CD4-positive, CD25-positive, alpha-beta regulatory T cell (primary cell): ENCODE data around the gene SLC25A21. TPM values are rescaled to one million over a fixed set of nuclear protein-coding genes. Genes with fewer than 3 reads are reported as not detected.

Experiments
- ATAC-seq, 2 donors: fragments of 150-1000 bp; cut with Tn5 transposase; one replicate each; pipeline ENCODE4 v1.10.0; 2021; ENCODE audit warnings: low read depth in 2 of 2, moderate number of reproducible peaks in 2 of 2, moderate library complexity in 1 of 2
- DNase-seq, 3 donors: peaks; one replicate each; pipeline versions ENCODE4 v3.0.0 to v3.0.0-alpha.2; 2012 to 2022; ENCODE audit warnings: mixed read lengths in 1 of 3
- H3K27ac ChIP-seq: one replicate; pipeline ENCODE4 v1.7.0; 2013; ENCODE audit warnings: mild to moderate bottlenecking, low read length; ENCODE audit not compliant: insufficient read depth, poor library complexity, severe bottlenecking
- H3K27me3 ChIP-seq: one replicate; pipeline ENCODE4 v1.7.0; 2013; ENCODE audit warnings: low read length; ENCODE audit not compliant: control insufficient read depth, insufficient read depth
- H3K36me3 ChIP-seq: one replicate; pipeline ENCODE4 v1.7.0; 2013; ENCODE audit warnings: mild to moderate bottlenecking, low read length, moderate library complexity; ENCODE audit not compliant: control insufficient read depth, insufficient read depth
- H3K4me1 ChIP-seq: 2 replicates; pipeline ENCODE4 v1.7.0; 2013; ENCODE audit warnings: mild to moderate bottlenecking, low read length; ENCODE audit not compliant: insufficient read depth, control insufficient read depth, poor library complexity, severe bottlenecking
- H3K4me3 ChIP-seq: one replicate; pipeline ENCODE4 v1.7.0; 2013; ENCODE audit warnings: low read depth, mild to moderate bottlenecking, low read length, moderate library complexity
- H3K9me3 ChIP-seq, 2 experiments: 1 replicate in 1 of 2; 2 replicates in 1 of 2; pipeline ENCODE4 v1.7.0; 2013; ENCODE audit warnings: low read length in 2 of 2, mild to moderate bottlenecking in 1 of 2, moderate library complexity in 1 of 2; ENCODE audit not compliant: control insufficient read depth in 2 of 2
- H3K27ac Mint-ChIP-seq, 3 donors: one replicate each; pipeline ENCODE4 v1.8.0; 2020 to 2022; ENCODE audit warnings: mild to moderate bottlenecking in 3 of 3, mixed read lengths in 3 of 3, moderate library complexity in 2 of 3
- H3K27me3 Mint-ChIP-seq: one replicate; pipeline ENCODE4 v1.8.0; 2022; ENCODE audit warnings: mild to moderate bottlenecking, mixed read lengths
- H3K36me3 Mint-ChIP-seq: one replicate; pipeline ENCODE4 v1.8.0; 2020; ENCODE audit warnings: mixed read lengths
- H3K4me1 Mint-ChIP-seq, 4 donors: one replicate each; pipeline ENCODE4 v1.8.0; 2020 to 2022; ENCODE audit warnings: mixed read lengths in 4 of 4, mild to moderate bottlenecking in 1 of 4
- H3K4me3 Mint-ChIP-seq, 4 donors: one replicate each; pipeline ENCODE4 v1.8.0; 2020 to 2022; ENCODE audit warnings: mild to moderate bottlenecking in 4 of 4, mixed read lengths in 4 of 4, moderate library complexity in 3 of 4
- H3K9me3 Mint-ChIP-seq, 7 donors: one replicate each; pipeline ENCODE4 v1.8.0; 2020 to 2022; ENCODE audit warnings: mixed read lengths in 7 of 7, mild to moderate bottlenecking in 3 of 7, moderate library complexity in 2 of 7
- polyA plus RNA-seq, 4 donors: library from polyadenylated mRNA; unstranded; fragments of 300-500 nt; fragmentation: Illumina TruSeq; gene quantifications; one replicate each; pipeline ENCODE4 v1.2.3, GENCODE V29; 2021
- total RNA-seq: library from RNA; stranded (reverse); gene quantifications from one replicate; pipeline ENCODE4 v1.2.3, GENCODE V29; 2022

SLC25A21 gene
- total and polyA plus RNA-seq, 5 donors from 2014 or later, result not detected

GRCh38 chr14:37013078-37013477, 159.3 kb downstream of the SLC25A21 start:
- H3K4me1 Mint-ChIP-seq, result no peaks in the 10 kb centered on the region

GRCh38 chr14:36998686-36999085, 173.7 kb downstream of the SLC25A21 start:
- H3K4me3 ChIP-seq, result no peak overlapping the region
- H3K36me3 Mint-ChIP-seq, result no peaks in the 10 kb centered on the region
- no peaks in the 10 kb centered on the region for H3K27me3 Mint-ChIP-seq
- no peak overlapping the region for H3K27ac ChIP-seq
- no peaks in the 10 kb centered on the region for H3K4me1 Mint-ChIP-seq
- no peaks in the 10 kb centered on the region for H3K4me1 ChIP-seq
- H3K9me3 ChIP-seq, result no peaks in the 10 kb centered on the region
- ATAC-seq (no peak), DNase-seq (no peak)
- H3K36me3 ChIP-seq, result no peaks in the 10 kb centered on the region
- peak overlapping the region in 1 of 4 donors; percentile 52 for H3K4me3 Mint-ChIP-seq
- H3K27me3 ChIP-seq, result no peaks in the 10 kb centered on the region
- H3K27ac Mint-ChIP-seq, result no peak overlapping the region
- peaks cover 0 to 13% (median 4%) of the 10 kb centered on the region in 7 donors for H3K9me3 Mint-ChIP-seq

More at GRCh38 chr14:37013078-37013477, 159.3 kb downstream of the SLC25A21 start:
- no peak overlapping the region for H3K4me3 Mint-ChIP-seq
- no peak overlapping the region for H3K27ac ChIP-seq
- no peak overlapping the region for H3K4me3 ChIP-seq
- no peaks in the 10 kb centered on the region for H3K27me3 Mint-ChIP-seq
- H3K4me1 ChIP-seq, result no peaks in the 10 kb centered on the region
- H3K36me3 Mint-ChIP-seq, result no peaks in the 10 kb centered on the region
- no peaks in the 10 kb centered on the region for H3K9me3 ChIP-seq
- no peak overlapping the region for H3K27ac Mint-ChIP-seq
- ATAC-seq (no peak), DNase-seq (no peak)
- H3K9me3 Mint-ChIP-seq, result peaks cover 0 to 6% (median 2%) of the 10 kb centered on the region in 7 donors
- no peaks in the 10 kb centered on the region for H3K27me3 ChIP-seq
- H3K36me3 ChIP-seq, result no peaks in the 10 kb centered on the region

- no peak overlapping the region for H3K27ac Mint-ChIP-seq
- H3K36me3 Mint-ChIP-seq, result no peaks in the 10 kb centered on the region
- Histone ChIP-seq H3K9me3 (no peaks in the 10 kb centered on the region), H3K27ac (no peak overlapping the region), H3K27me3 (no peaks in the 10 kb centered on the region), H3K4me1 (no peaks in the 10 kb centered on the region), H3K4me3 (no peak overlapping the region), H3K36me3 (no peaks in the 10 kb centered on the region)
- DNase-seq, result no peak
- no peaks in the 10 kb centered on the region for H3K27me3 Mint-ChIP-seq
- H3K4me3 Mint-ChIP-seq, result no peak overlapping the region
- no peaks in the 10 kb centered on the region for H3K4me1 Mint-ChIP-seq
- peaks cover 0 to 13% (median 4%) of the 10 kb centered on the region in 7 donors for H3K9me3 Mint-ChIP-seq
- ATAC-seq, result no peak
Observed at GRCh38 chr14:36997843-36998242, 174.6 kb downstream of the SLC25A21 start.

- H3K4me1 Mint-ChIP-seq, result no peaks in the 10 kb centered on the region
- H3K36me3 Mint-ChIP-seq, result no peaks in the 10 kb centered on the region
- H3K27ac Mint-ChIP-seq, result no peak overlapping the region
- no peak for DNase-seq
- no peaks in the 10 kb centered on the region for H3K9me3 ChIP-seq
- H3K4me3 ChIP-seq, result no peak overlapping the region
- H3K4me1 ChIP-seq, result no peaks in the 10 kb centered on the region
- no peaks in the 10 kb centered on the region for H3K27me3 ChIP-seq
- no peak overlapping the region for H3K4me3 Mint-ChIP-seq
- peaks cover 0 to 18% (median 4%) of the 10 kb centered on the region in 7 donors for H3K9me3 Mint-ChIP-seq
- no peak for ATAC-seq
- H3K36me3 ChIP-seq, result no peaks in the 10 kb centered on the region
- H3K27me3 Mint-ChIP-seq, result no peaks in the 10 kb centered on the region
- no peak overlapping the region for H3K27ac ChIP-seq
Observed at GRCh38 chr14:36996857-36997590, 175.4 kb downstream of the SLC25A21 start.

- no peak for DNase-seq
- H3K4me3 ChIP-seq, result no peak overlapping the region
- Mint-ChIP-seq H3K4me1 (no peaks in the 10 kb centered on the region), H3K4me3 (no peak overlapping the region), H3K27me3 (no peaks in the 10 kb centered on the region), H3K9me3 (peaks cover 0 to 18% (median 4%) of the 10 kb centered on the region in 7 donors), H3K27ac (no peak overlapping the region), H3K36me3 (no peaks in the 10 kb centered on the region)
- no peaks in the 10 kb centered on the region for H3K9me3 ChIP-seq
- H3K27ac ChIP-seq, result no peak overlapping the region
- H3K27me3 ChIP-seq, result no peaks in the 10 kb centered on the region
- no peak for ATAC-seq
- H3K4me1 ChIP-seq, result no peaks in the 10 kb centered on the region
- H3K36me3 ChIP-seq, result no peaks in the 10 kb centered on the region
Observed at GRCh38 chr14:36996133-36996856, 176.1 kb downstream of the SLC25A21 start.

- Mint-ChIP-seq H3K27me3 (no peaks in the 10 kb centered on the region), H3K36me3 (no peaks in the 10 kb centered on the region), H3K27ac (no peak overlapping the region), H3K9me3 (peaks cover 0 to 9% (median 2%) of the 10 kb centered on the region in 7 donors), H3K4me1 (no peaks in the 10 kb centered on the region), H3K4me3 (no peak overlapping the region)
- Histone ChIP-seq H3K4me1 (no peaks in the 10 kb centered on the region), H3K27me3 (no peaks in the 10 kb centered on the region), H3K4me3 (no peak overlapping the region), H3K9me3 (no peaks in the 10 kb centered on the region), H3K27ac (no peak overlapping the region), H3K36me3 (no peaks in the 10 kb centered on the region)
- ATAC-seq (no peak), DNase-seq (no peak)
Observed at GRCh38 chr14:36989806-36990205, 182.6 kb downstream of the SLC25A21 start.

GRCh38 chr14:36988989-36989388, 183.4 kb downstream of the SLC25A21 start:
- Histone ChIP-seq H3K27ac (no peak overlapping the region), H3K9me3 (no peaks in the 10 kb centered on the region), H3K4me1 (no peaks in the 10 kb centered on the region), H3K36me3 (no peaks in the 10 kb centered on the region), H3K27me3 (no peaks in the 10 kb centered on the region), H3K4me3 (no peak overlapping the region)
- H3K27me3 Mint-ChIP-seq, result no peaks in the 10 kb centered on the region
- DNase-seq (no peak), ATAC-seq (no peak)
- peaks cover 0 to 9% (median 2%) of the 10 kb centered on the region in 7 donors for H3K9me3 Mint-ChIP-seq
- no peak overlapping the region for H3K4me3 Mint-ChIP-seq
- no peaks in the 10 kb centered on the region for H3K4me1 Mint-ChIP-seq
- H3K27ac Mint-ChIP-seq, result no peak overlapping the region
- H3K36me3 Mint-ChIP-seq, result no peaks in the 10 kb centered on the region
